Progenitor cell of endocrine pancreas (in vitro differentiated cells): ENCODE data around the gene MFAP5. TPM values are rescaled to one million over a fixed set of nuclear protein-coding genes. Genes with fewer than 3 reads are reported as not detected.

Experiments
- DNase-seq: peaks from one replicate; pipeline ENCODE4 v3.0.0; 2021; ENCODE audit warnings: low spot score; ENCODE audit not compliant: unreplicated experiment
- H3K27ac Mint-ChIP-seq: 2 replicates; pipeline ENCODE4 v1.8.0; 2021; ENCODE audit warnings: mild to moderate bottlenecking, moderate library complexity, mixed read lengths
- H3K27me3 Mint-ChIP-seq: 2 replicates; pipeline ENCODE4 v1.8.0; 2021; ENCODE audit warnings: mixed read lengths
- H3K36me3 Mint-ChIP-seq: 2 replicates; pipeline ENCODE4 v1.8.0; 2022; ENCODE audit warnings: mixed read lengths; ENCODE audit not compliant: insufficient read depth
- H3K4me1 Mint-ChIP-seq: 2 replicates; pipeline ENCODE4 v1.8.0; 2021; ENCODE audit warnings: low read depth, mixed read lengths
- H3K4me3 Mint-ChIP-seq: 2 replicates; pipeline ENCODE4 v1.8.0; 2021; ENCODE audit warnings: low read depth, mild to moderate bottlenecking, moderate library complexity, mixed read lengths
- H3K9me3 Mint-ChIP-seq: 2 replicates; pipeline ENCODE4 v1.8.0; 2021; ENCODE audit warnings: low read depth, mixed read lengths
- total RNA-seq: library from RNA; stranded (reverse); gene quantifications from 2 replicates; pipeline ENCODE4 v1.2.1, GENCODE V29; 2021
- TF ChIP-seq, protein P1 (sequence below): fragments of 200-600 bp; sonication (generic); IDR thresholded peaks from one replicate; pipeline ENCODE4 v1.5.0; 2021; ENCODE audit warnings: antibody characterized with exemption, mild to moderate bottlenecking; ENCODE audit not compliant: unreplicated experiment

The MFAP5 gene
- total RNA-seq, 1 donor from 2014 or later, result not detected

DNA sequence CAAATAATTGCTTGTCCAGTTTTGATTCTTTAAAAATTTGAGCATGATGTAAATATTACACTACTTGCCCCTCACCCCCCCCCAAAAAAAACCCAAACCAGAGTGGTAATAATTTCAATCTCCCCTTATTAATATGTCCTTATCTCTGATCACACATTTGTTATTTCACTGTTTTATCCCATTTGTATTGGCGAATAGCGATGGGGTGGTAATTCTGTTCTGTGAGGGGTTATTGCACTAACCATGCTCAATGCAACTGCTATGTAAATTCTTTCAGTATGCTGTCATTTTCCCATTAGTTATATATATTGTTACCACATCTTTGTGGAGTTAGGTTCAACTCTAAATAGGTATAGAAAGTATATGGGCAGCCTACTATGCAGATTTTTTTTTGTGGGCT is 36.3 kb upstream of the MFAP5 start:
- no peak for DNase-seq
- H3K27me3 Mint-ChIP-seq, result no peaks in the 10 kb centered on the region
- H3K9me3 Mint-ChIP-seq, result no peaks in the 10 kb centered on the region
- peak overlapping the region; percentile 90 for H3K27ac Mint-ChIP-seq
- TF ChIP-seq, protein P1, sequence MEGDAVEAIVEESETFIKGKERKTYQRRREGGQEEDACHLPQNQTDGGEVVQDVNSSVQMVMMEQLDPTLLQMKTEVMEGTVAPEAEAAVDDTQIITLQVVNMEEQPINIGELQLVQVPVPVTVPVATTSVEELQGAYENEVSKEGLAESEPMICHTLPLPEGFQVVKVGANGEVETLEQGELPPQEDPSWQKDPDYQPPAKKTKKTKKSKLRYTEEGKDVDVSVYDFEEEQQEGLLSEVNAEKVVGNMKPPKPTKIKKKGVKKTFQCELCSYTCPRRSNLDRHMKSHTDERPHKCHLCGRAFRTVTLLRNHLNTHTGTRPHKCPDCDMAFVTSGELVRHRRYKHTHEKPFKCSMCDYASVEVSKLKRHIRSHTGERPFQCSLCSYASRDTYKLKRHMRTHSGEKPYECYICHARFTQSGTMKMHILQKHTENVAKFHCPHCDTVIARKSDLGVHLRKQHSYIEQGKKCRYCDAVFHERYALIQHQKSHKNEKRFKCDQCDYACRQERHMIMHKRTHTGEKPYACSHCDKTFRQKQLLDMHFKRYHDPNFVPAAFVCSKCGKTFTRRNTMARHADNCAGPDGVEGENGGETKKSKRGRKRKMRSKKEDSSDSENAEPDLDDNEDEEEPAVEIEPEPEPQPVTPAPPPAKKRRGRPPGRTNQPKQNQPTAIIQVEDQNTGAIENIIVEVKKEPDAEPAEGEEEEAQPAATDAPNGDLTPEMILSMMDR, result no peak
- H3K36me3 Mint-ChIP-seq, result peaks cover 6% of the 10 kb centered on the region
- H3K4me1 Mint-ChIP-seq, result peaks cover 43% of the 10 kb centered on the region
- peak overlapping the region; percentile 89 for H3K4me3 Mint-ChIP-seq

DNA sequence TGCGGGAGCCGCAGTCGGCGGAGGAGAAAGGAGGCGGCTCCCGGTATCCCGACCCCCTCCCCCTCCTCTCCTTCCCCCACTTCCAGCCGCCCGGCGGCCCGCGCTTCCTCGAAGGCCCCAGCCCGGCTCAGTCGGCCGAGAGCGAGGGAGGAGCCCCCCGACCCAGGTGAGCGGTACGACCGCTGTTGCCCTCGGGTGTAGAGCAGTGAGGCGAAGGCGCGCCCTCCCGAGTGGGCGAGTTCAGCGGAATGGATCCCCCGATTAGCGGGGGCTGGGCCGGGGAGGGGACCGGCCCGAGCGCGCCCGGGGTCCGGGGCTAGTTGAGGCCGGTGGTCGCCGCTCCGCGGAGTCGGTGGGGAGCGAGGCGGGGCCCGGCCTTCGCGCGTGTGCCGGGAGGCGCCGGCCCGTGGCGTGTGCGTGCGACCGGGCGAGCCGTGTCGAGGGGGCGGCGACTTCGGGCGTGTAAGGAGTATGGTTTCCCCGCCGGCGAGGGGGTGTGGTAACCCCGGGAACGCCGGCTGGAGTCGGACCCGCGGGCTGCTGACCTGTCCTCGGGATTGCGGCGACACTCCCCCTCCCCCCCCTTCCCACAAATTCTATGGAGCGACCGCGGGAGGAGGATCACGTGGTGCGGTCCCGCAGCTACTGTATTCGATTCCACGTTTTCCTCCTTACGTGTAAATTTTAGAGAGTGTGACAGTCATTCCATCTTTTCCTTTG is 35.7 kb upstream of the MFAP5 start:
- H3K4me3 Mint-ChIP-seq, result peak overlapping the region; percentile 89
- TF ChIP-seq, protein P1, result no peak
- peak; percentile 71 for DNase-seq
- H3K27ac Mint-ChIP-seq, result peak overlapping the region; percentile 98
- peaks cover 42% of the 10 kb centered on the region for H3K4me1 Mint-ChIP-seq
- H3K36me3 Mint-ChIP-seq, result peaks cover 6% of the 10 kb centered on the region
- no peaks in the 10 kb centered on the region for H3K9me3 Mint-ChIP-seq
- H3K27me3 Mint-ChIP-seq, result no peaks in the 10 kb centered on the region

DNA sequence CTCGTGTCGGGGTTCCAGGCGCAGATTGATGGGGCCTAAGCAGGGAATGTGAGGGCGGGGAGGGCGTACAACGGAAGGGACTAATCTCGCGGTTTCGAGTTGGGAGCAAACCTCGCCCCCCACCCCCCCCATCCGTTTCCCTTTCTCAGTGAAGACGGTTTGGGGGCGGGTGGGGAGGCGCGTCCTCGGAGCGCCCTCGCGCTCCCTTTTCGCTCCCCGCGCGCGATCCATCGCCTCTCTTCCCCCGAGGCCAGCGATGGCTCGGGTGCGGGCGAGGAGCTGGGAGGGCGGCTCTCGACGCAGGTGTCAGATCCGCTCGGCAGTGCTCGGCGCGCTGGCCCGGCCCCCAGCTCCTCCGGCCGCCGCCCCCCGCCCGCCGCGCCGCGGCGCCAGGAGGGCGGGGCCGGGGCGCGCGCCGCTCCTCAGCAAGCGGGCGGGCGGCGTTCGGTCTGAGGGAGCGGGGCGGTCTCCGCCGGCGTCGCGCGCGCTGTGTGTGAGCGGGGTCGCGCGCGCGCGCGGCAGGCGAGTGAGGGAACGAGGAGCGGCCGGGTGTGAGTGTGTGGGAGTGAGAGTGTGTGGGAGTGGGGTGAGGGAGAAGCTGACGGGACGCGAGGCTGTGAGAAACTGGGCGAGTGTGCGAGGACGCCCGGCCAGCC is 35.0 kb upstream of the MFAP5 start, which contains the start of gene RIMKLB:
Gene RIMKLB, plus strand, starts transcription at position 516 of the 656 bp plus-strand sequence. CDS start 15,876 bp downstream, outside the sequence.
- peaks cover 44% of the 10 kb centered on the region for H3K4me1 Mint-ChIP-seq
- peak within 1 kb of the TSS; percentile 89 for H3K4me3 Mint-ChIP-seq
- DNase-seq, result peak; percentile 84
- H3K27me3 Mint-ChIP-seq, result no peaks in the 10 kb centered on the region
- TF ChIP-seq, protein P1, result no peak
- H3K36me3 Mint-ChIP-seq, result peaks cover 6% of the 10 kb centered on the region
- H3K9me3 Mint-ChIP-seq, result no peaks in the 10 kb centered on the region
- H3K27ac Mint-ChIP-seq, result peak within 1 kb of the TSS; percentile 98

- H3K27ac Mint-ChIP-seq, result peak overlapping the region; percentile 96
- peak overlapping the region; percentile 89 for H3K4me3 Mint-ChIP-seq
- DNase-seq, result no peak
- peaks cover 6% of the 10 kb centered on the region for H3K36me3 Mint-ChIP-seq
- H3K27me3 Mint-ChIP-seq, result no peaks in the 10 kb centered on the region
- H3K9me3 Mint-ChIP-seq, result no peaks in the 10 kb centered on the region
- TF ChIP-seq, protein P1, result peak; percentile 7
- peaks cover 44% of the 10 kb centered on the region for H3K4me1 Mint-ChIP-seq
Measured at GRCh38 chr12:8697120-8697475, 34.5 kb upstream of the MFAP5 start.

DNA sequence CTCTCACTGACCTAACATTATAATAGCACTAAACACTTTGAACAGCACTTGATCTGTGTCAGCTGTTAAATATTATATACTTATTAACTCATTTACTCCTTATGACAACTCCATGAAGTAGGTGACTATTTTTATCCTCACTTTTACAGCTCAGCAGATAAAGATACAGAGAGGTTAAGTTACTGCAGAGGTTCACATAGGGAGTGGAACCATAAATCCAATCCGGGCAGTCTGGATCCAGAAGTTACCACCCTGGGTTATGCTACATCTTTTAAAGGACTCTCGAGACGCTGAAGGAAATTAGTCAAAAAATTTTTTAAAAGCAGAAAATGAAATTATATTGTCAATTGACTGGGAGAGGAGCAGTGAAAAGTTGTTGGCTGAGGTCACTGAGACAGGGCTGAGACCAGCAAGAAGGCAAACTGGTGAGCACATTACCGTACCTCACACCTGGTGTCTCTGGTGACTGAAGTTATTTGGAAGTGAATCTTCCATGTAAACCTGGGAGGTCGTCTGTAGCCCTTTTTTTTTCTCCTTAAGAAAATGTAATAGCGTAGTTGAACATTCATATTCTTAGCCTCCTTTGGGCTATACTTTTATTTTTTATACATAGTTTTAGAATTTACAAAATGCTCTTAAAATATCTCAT is 33.9 kb upstream of the MFAP5 start:
- H3K9me3 Mint-ChIP-seq, result no peaks in the 10 kb centered on the region
- H3K27me3 Mint-ChIP-seq, result no peaks in the 10 kb centered on the region
- H3K36me3 Mint-ChIP-seq, result peaks cover 6% of the 10 kb centered on the region
- no peak for DNase-seq
- peaks cover 46% of the 10 kb centered on the region for H3K4me1 Mint-ChIP-seq
- peak overlapping the region; percentile 96 for H3K27ac Mint-ChIP-seq
- TF ChIP-seq, protein P1, result no peak
- peak overlapping the region; percentile 89 for H3K4me3 Mint-ChIP-seq
